DOHH2 (cell line): ENCODE results near the gene CYP4B1.

Experiments
- CTCF ChIP-seq: fragments of 200-600 bp; sonication (generic); IDR thresholded peaks from one replicate; pipeline ENCODE4 v1.5.1; 2014; ENCODE audit warnings: antibody characterized with exemption, mild to moderate bottlenecking, low read depth, low read length; ENCODE audit not compliant: poor library complexity, severe bottlenecking
- EZH2phosphoT487 ChIP-seq: fragments of 200-600 bp; sonication (generic); IDR thresholded peaks from 2 replicates; pipeline ENCODE4 v1.6.1; 2017; ENCODE audit warnings: borderline replicate concordance, mild to moderate bottlenecking, antibody characterized with exemption, low read length, moderate library complexity, mixed read lengths

- TF ChIP-seq CTCF (no peak), EZH2phosphoT487 (no peak)
Measured at GRCh38 chr1:46764402-46764801, 34.4 kb upstream of the CYP4B1 start.
